GM12875 (cell line): ENCODE data around the gene NOS3.
A peak's percentile ranks its signal among the peaks of the same experiment; 100 is the strongest.
"Not testable (repeated sequence)": the region's sequence is repeated elsewhere in the genome, so short reads cannot be mapped to it uniquely, and the experiment has no call there.

ENCODE experiments used
- H3K4me3 ChIP-seq: one replicate; pipeline ENCODE4 v1.5.1; 2011; ENCODE audit warnings: low read depth, low read length, control low read depth
- TF ChIP-seq, protein P1 (sequence below): IDR thresholded peaks from 2 replicates; pipeline ENCODE4 v1.5.1; 2011; ENCODE audit warnings: low read depth, mild to moderate bottlenecking, control low read depth, inconsistent platforms, low read length, moderate library complexity, borderline replicate concordance; ENCODE audit not compliant: insufficient read depth

NOS3 gene

DNA sequence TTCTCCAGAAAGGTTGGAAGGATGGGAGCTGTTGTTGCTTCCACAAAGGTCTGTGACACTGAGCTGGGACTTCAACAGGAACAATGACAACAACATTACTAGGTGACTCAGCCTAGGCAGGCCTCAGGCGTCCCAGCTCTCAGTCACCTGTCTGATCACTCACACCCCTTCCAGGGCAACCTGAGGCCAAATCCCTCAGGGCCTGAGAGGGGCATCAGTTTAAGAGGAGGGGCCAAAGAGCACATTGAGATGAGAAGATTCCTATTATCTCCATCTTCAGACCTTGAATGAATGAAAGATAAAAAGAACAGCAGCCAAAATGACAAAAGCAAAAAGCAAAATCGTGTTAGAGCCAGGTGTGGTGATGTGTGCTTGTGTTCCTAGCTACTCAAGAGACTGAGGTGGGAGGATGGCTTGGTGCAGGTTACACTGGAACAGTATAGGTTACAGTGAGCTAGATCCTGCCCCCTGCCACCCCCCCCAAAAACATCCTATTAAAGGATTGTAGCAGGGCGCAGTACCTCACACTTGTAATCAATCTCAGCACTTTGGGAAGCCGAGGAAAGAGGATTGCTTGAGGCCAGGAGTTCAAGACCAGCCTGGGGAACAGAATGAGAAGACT lies 33.7 kb downstream of the NOS3 start, which contains the start of gene ATG9B:
Gene ATG9B (minus strand): TSS at position 60 of the 622 bp plus-strand sequence. CDS start 71 bp downstream, outside the sequence.
- no peak within 1 kb of the TSS for H3K4me3 ChIP-seq
- TF ChIP-seq, protein P1, sequence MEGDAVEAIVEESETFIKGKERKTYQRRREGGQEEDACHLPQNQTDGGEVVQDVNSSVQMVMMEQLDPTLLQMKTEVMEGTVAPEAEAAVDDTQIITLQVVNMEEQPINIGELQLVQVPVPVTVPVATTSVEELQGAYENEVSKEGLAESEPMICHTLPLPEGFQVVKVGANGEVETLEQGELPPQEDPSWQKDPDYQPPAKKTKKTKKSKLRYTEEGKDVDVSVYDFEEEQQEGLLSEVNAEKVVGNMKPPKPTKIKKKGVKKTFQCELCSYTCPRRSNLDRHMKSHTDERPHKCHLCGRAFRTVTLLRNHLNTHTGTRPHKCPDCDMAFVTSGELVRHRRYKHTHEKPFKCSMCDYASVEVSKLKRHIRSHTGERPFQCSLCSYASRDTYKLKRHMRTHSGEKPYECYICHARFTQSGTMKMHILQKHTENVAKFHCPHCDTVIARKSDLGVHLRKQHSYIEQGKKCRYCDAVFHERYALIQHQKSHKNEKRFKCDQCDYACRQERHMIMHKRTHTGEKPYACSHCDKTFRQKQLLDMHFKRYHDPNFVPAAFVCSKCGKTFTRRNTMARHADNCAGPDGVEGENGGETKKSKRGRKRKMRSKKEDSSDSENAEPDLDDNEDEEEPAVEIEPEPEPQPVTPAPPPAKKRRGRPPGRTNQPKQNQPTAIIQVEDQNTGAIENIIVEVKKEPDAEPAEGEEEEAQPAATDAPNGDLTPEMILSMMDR, result no peak

- TF ChIP-seq, protein P1, result no peak
- H3K4me3 ChIP-seq, result no peak overlapping the region
These were observed 35.3 kb downstream of the NOS3 start for GRCh38 chr7:151025924-151026671.

- not testable (repeated sequence) for H3K4me3 ChIP-seq
These were observed 36.2 kb downstream of the NOS3 start for GRCh38 chr7:151026771-151027727.

GRCh38 chr7:151027728-151028130 lies 36.9 kb downstream of the NOS3 start:
- H3K4me3 ChIP-seq, result peak overlapping the region; percentile 52

DNA sequence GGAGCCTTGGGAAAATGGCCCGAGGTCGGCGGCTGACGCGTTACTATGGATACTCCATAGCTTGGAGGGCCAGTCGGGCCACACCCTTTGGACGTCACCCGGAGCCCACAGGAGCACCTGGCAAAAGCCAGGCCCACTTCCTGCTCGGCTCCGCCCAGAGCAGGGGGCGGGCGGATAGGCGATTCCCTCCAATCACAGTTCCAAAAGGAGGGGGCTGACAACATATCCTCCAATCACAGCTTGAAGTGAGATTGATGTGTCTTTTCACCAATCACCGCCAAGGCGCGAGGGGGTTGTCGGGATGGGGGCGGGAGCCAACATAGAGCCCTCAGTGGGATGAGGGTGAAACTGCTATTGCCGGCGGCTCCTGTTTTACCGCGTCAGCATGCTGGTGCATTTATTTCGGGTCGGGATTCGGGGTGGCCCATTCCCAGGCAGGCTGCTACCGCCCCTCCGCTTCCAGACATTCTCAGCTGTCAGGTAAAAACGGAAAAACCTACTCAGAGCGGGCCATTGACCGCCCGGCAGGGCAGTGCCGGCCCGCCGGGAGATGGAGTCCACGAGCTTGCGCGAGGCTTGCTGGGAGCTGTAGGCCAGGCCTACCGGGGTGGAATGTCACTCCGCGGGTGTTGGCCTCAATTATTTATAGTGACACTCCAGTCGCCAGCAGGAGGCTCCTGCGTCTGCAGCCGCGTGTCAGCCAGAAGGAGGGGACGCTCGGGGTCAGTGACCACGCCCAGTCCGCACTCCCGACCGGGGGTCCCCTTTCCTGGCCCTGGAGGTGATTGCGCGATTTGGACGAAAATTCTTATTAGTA lies 37.5 kb downstream of the NOS3 start, which contains the start of gene ABCB8:
Gene ABCB8 (plus strand): TSS at position 320 of the 817 bp plus-strand sequence. CDS start 66 bp downstream, at position 386.
- TF ChIP-seq, protein P1, result peak; percentile 40
- peak within 1 kb of the TSS; percentile 73 for H3K4me3 ChIP-seq

- H3K4me3 ChIP-seq, result peak overlapping the region; percentile 73
- TF ChIP-seq, protein P1, result no peak
These were observed 38.2 kb downstream of the NOS3 start for GRCh38 chr7:151028948-151029501.

- TF ChIP-seq, protein P1, result no peak
- H3K4me3 ChIP-seq, result no peak overlapping the region
These were observed 40.2 kb downstream of the NOS3 start for GRCh38 chr7:151031011-151031410.
